Loucy (cell line): ENCODE measurements around the gene ZNF608.

Experiments
- H2AFZ ChIP-seq: fragments of 200-600 bp; sonication (generic); 2 replicates; pipeline ENCODE4 v1.6.0; 2016; ENCODE audit warnings: antibody characterized with exemption, mild to moderate bottlenecking, low read length, moderate library complexity
- H3F3A ChIP-seq: fragments of 200-600 bp; 2 replicates; pipeline ENCODE4 v1.6.0; 2016; ENCODE audit warnings: antibody characterized with exemption, low read depth, mild to moderate bottlenecking
- H3K27me3 ChIP-seq: fragments of 200-600 bp; sonication (generic); 2 replicates; pipeline ENCODE4 v1.6.1; 2014; ENCODE audit warnings: low read length, mild to moderate bottlenecking; ENCODE audit not compliant: insufficient read depth, poor library complexity, severe bottlenecking
- H3K36me3 ChIP-seq: fragments of 200-600 bp; sonication (generic); 2 replicates; pipeline ENCODE4 v1.6.1; 2016; ENCODE audit warnings: low read length; ENCODE audit not compliant: insufficient read depth
- H3K4me1 ChIP-seq: fragments of 200-600 bp; sonication (generic); 2 replicates; pipeline ENCODE4 v1.5.1; 2014; ENCODE audit warnings: low read length, mild to moderate bottlenecking; ENCODE audit not compliant: insufficient read depth, poor library complexity, severe bottlenecking
- H3K4me2 ChIP-seq: fragments of 200-600 bp; sonication (generic); 2 replicates; pipeline ENCODE4 v1.6.0; 2014; ENCODE audit warnings: antibody characterized with exemption, low read length, low read depth, mild to moderate bottlenecking; ENCODE audit not compliant: poor library complexity, severe bottlenecking
- H3K4me3 ChIP-seq: fragments of 200-600 bp; sonication (generic); 2 replicates; pipeline ENCODE4 v1.5.1; 2014; ENCODE audit warnings: low read length, mild to moderate bottlenecking, mixed read lengths; ENCODE audit not compliant: poor library complexity, severe bottlenecking
- H3K79me2 ChIP-seq: fragments of 200-600 bp; sonication (generic); 2 replicates; pipeline ENCODE4 v1.6.1; 2014; ENCODE audit warnings: low read length; ENCODE audit not compliant: insufficient read depth
- H3K9ac ChIP-seq: fragments of 200-600 bp; sonication (generic); 2 replicates; pipeline ENCODE4 v1.6.0; 2014; ENCODE audit warnings: mild to moderate bottlenecking, low read depth, low read length, moderate library complexity; ENCODE audit not compliant: poor library complexity, severe bottlenecking
- H3K9me2 ChIP-seq: fragments of 200-600 bp; sonication (generic); replicated peaks from 2 replicates; pipeline ENCODE4 v1.6.1; 2016; ENCODE audit warnings: low read depth, low read length, mixed read lengths
- H3K9me3 ChIP-seq: fragments of 200-600 bp; sonication (generic); 2 replicates; pipeline ENCODE4 v1.6.1; 2014; ENCODE audit warnings: mild to moderate bottlenecking, antibody characterized with exemption, low read length, low read depth; ENCODE audit not compliant: insufficient read depth
- H4K20me1 ChIP-seq: fragments of 200-600 bp; sonication (generic); 2 replicates; pipeline ENCODE4 v1.6.0; 2014; ENCODE audit warnings: antibody characterized with exemption, low read length, mild to moderate bottlenecking; ENCODE audit not compliant: insufficient read depth, poor library complexity, severe bottlenecking
- CTCF ChIP-seq: fragments of 200-600 bp; sonication (generic); conservative IDR thresholded peaks from 2 replicates; pipeline ENCODE4 v1.5.1; 2014; ENCODE audit warnings: mild to moderate bottlenecking, antibody characterized with exemption, low read length
- EZH2phosphoT487 ChIP-seq: fragments of 200-600 bp; IDR thresholded peaks from 2 replicates; pipeline ENCODE4 v1.6.1; 2018; ENCODE audit warnings: antibody characterized with exemption, mild to moderate bottlenecking, moderate library complexity, borderline replicate concordance

ZNF608 gene

GRCh38 chr5:124761010-124761409, 14.6 kb upstream of the ZNF608 start:
- H3K36me3 ChIP-seq: no peaks in the 10 kb centered on the region
- no peaks in the 10 kb centered on the region for H3K9me3 ChIP-seq
- no peak overlapping the region for H3K4me2 ChIP-seq
- TF ChIP-seq EZH2phosphoT487 (no peak), CTCF (no peak)
- H4K20me1 ChIP-seq: no peaks in the 10 kb centered on the region
- no peak overlapping the region for H3K4me3 ChIP-seq
- H3K27me3 ChIP-seq: no peaks in the 10 kb centered on the region
- H3K4me1 ChIP-seq: no peaks in the 10 kb centered on the region
- no peaks in the 10 kb centered on the region for H3K9me2 ChIP-seq
- no peak overlapping the region for H3K9ac ChIP-seq
- H2AFZ ChIP-seq: no peak overlapping the region
- no peaks in the 10 kb centered on the region for H3F3A ChIP-seq
- no peaks in the 10 kb centered on the region for H3K79me2 ChIP-seq

GRCh38 chr5:124760608-124761007, 14.2 kb upstream of the ZNF608 start:
- no peaks in the 10 kb centered on the region for H3K9me2 ChIP-seq
- H3K36me3 ChIP-seq: no peaks in the 10 kb centered on the region
- no peaks in the 10 kb centered on the region for H4K20me1 ChIP-seq
- no peak overlapping the region for H3K4me2 ChIP-seq
- H3F3A ChIP-seq: no peaks in the 10 kb centered on the region
- no peak overlapping the region for H3K4me3 ChIP-seq
- H3K27me3 ChIP-seq: no peaks in the 10 kb centered on the region
- no peak overlapping the region for H2AFZ ChIP-seq
- H3K4me1 ChIP-seq: no peaks in the 10 kb centered on the region
- no peaks in the 10 kb centered on the region for H3K9me3 ChIP-seq
- no peaks in the 10 kb centered on the region for H3K79me2 ChIP-seq
- no peak overlapping the region for H3K9ac ChIP-seq
- no peak for TF ChIP-seq EZH2phosphoT487
- no peak for TF ChIP-seq CTCF

GRCh38 chr5:124755565-124755964, 9.1 kb upstream of the ZNF608 start:
- TF ChIP-seq CTCF: no peak
- TF ChIP-seq EZH2phosphoT487: no peak

More at GRCh38 chr5:124755565-124755964, 9.1 kb upstream of the ZNF608 start:
- Histone ChIP-seq H3K9me2 (no peaks in the 10 kb centered on the region), H3K79me2 (no peaks in the 10 kb centered on the region), H2AFZ (no peak overlapping the region), H3K4me2 (no peak overlapping the region), H4K20me1 (no peaks in the 10 kb centered on the region), H3K9me3 (no peaks in the 10 kb centered on the region), H3K36me3 (no peaks in the 10 kb centered on the region), H3F3A (no peaks in the 10 kb centered on the region), H3K4me1 (no peaks in the 10 kb centered on the region), H3K27me3 (no peaks in the 10 kb centered on the region), H3K9ac (no peak overlapping the region), H3K4me3 (no peak overlapping the region)
